WTC11 (cell line): Measurements from ENCODE around the gene CCDC80. TPM values are rescaled to one million over a fixed set of nuclear protein-coding genes. Genes with fewer than 3 reads are reported as not detected.

ENCODE experiments used
- ATAC-seq: fragments of 200-7000 bp; cut with Tn5 transposase; 2 replicates; pipeline ENCODE4 v1.10.0; 2021; ENCODE audit warnings: mild to moderate bottlenecking, moderate library complexity
- CTCF ChIA-PET: fragments of 300-600 bp; sonication (Branson Sonifier 250); formaldehyde crosslinking; loops from one replicate; lab custom pipeline; 2021; ENCODE audit warnings: antibody characterized with exemption; lab: Charles Lee
- POLR2A ChIA-PET: fragments of 350-600 bp; sonication (Branson Sonifier 250); formaldehyde crosslinking; loops from one replicate; lab custom pipeline; 2021; ENCODE audit warnings: antibody characterized with exemption; lab: Charles Lee
- DNase-seq: peaks from one replicate; pipeline ENCODE4 v3.0.0; 2021; ENCODE audit warnings: low spot score
- H3K27ac Mint-ChIP-seq: 2 replicates; pipeline ENCODE4 v1.8.0; 2021; ENCODE audit warnings: mixed read lengths
- H3K27me3 Mint-ChIP-seq: 2 replicates; pipeline ENCODE4 v1.8.0; 2021; ENCODE audit warnings: low read depth, mild to moderate bottlenecking, moderate library complexity, mixed read lengths
- H3K36me3 Mint-ChIP-seq: 2 replicates; pipeline ENCODE4 v1.8.0; 2021; ENCODE audit warnings: mixed read lengths
- H3K4me1 Mint-ChIP-seq: 2 replicates; pipeline ENCODE4 v1.8.0; 2022; ENCODE audit warnings: mixed read lengths
- H3K4me3 Mint-ChIP-seq: 2 replicates; pipeline ENCODE4 v1.8.0; 2021; ENCODE audit warnings: mild to moderate bottlenecking, moderate library complexity, mixed read lengths
- H3K9me3 Mint-ChIP-seq: 2 replicates; pipeline ENCODE4 v1.8.0; 2021; ENCODE audit warnings: mixed read lengths
- ARID4B ChIP-seq: sonication (generic); formaldehyde crosslinking; IDR thresholded peaks from 2 replicates; pipeline ENCODE4 v1.8.0; 2023; ENCODE audit warnings: missing genetic modification reagents, mild to moderate bottlenecking, borderline replicate concordance
- PRRX2 ChIP-seq: fragments of 250-450 bp; sonication (Bioruptor Pico); IDR thresholded peaks from 2 replicates; pipeline ENCODE4 v1.8.0; 2021; ENCODE audit warnings: mild to moderate bottlenecking
- TCF7 ChIP-seq: sonication (generic); formaldehyde crosslinking; IDR thresholded peaks from 2 replicates; pipeline ENCODE4 v1.8.0; 2022; ENCODE audit warnings: mild to moderate bottlenecking, low read depth, missing genetic modification reagents, moderate library complexity
- ZNF138 ChIP-seq: sonication (generic); formaldehyde crosslinking; conservative IDR thresholded peaks from 2 replicates; pipeline ENCODE4 v1.8.1; 2022; ENCODE audit warnings: mild to moderate bottlenecking, moderate library complexity, missing genetic modification reagents
- ZNF416 ChIP-seq: fragments of 250-450 bp; sonication (Bioruptor Pico); IDR thresholded peaks from 2 replicates; pipeline ENCODE4 v1.9.0; 2021; ENCODE audit warnings: mild to moderate bottlenecking, inconsistent platforms
- ZNF512 ChIP-seq: sonication (generic); formaldehyde crosslinking; IDR thresholded peaks from 2 replicates; pipeline ENCODE4 v1.8.1; 2022; ENCODE audit warnings: missing genetic modification reagents, borderline replicate concordance
- total RNA-seq: library from RNA; stranded (reverse); gene quantifications from 3 replicates; pipeline ENCODE4 v1.2.3, GENCODE V29; 2021
- TF ChIP-seq, protein P1 (sequence below): sonication (generic); formaldehyde crosslinking; IDR thresholded peaks from 2 replicates; pipeline ENCODE4 v1.8.0; 2023; ENCODE audit warnings: missing genetic modification reagents
- TF ChIP-seq, protein P2 (sequence below): sonication (generic); formaldehyde crosslinking; IDR thresholded peaks from 2 replicates; pipeline ENCODE4 v1.8.0; 2022; ENCODE audit warnings: mild to moderate bottlenecking, missing genetic modification reagents
- TF ChIP-seq, protein P3 (sequence below): sonication (generic); formaldehyde crosslinking; IDR thresholded peaks from 2 replicates; pipeline ENCODE4 v1.8.1; 2023; ENCODE audit warnings: mild to moderate bottlenecking, missing genetic modification reagents
- TF ChIP-seq, protein P4 (sequence below): sonication (generic); formaldehyde crosslinking; IDR thresholded peaks from 2 replicates; pipeline ENCODE4 v1.8.1; 2022; ENCODE audit warnings: low read depth, missing genetic modification reagents, borderline replicate concordance
- TF ChIP-seq, protein P5 (sequence below): fragments of 250-450 bp; sonication (Bioruptor Pico); IDR thresholded peaks from 2 replicates; pipeline ENCODE4 v2.1.2; 2022; ENCODE audit warnings: mild to moderate bottlenecking, moderate library complexity

The CCDC80 gene
- total RNA-seq, 1 experiment from 2014 or later = 10.9 TPM

GRCh38 chr3:112675349-112675748 lies 34.4 kb upstream of the CCDC80 start:
- peaks cover 24% of the 10 kb centered on the region for H3K4me1 Mint-ChIP-seq
- peaks cover 3% of the 10 kb centered on the region; the same call in 1 of the 2 replicates for H3K9me3 Mint-ChIP-seq
- ATAC-seq (no peak), DNase-seq (no peak)
- ChIA-PET POLR2A (no interaction called here), CTCF (no interaction called here)
- H3K27ac Mint-ChIP-seq = peak overlapping the region; percentile 2; the same call in 1 of the 2 replicates
- H3K4me3 Mint-ChIP-seq = no peak overlapping the region
- no peaks in the 10 kb centered on the region for H3K27me3 Mint-ChIP-seq
- no peaks in the 10 kb centered on the region for H3K36me3 Mint-ChIP-seq
- TF ChIP-seq ZNF416 (CRISPR knock-in tag) (no peak), PRRX2 (no peak), TCF7 (CRISPR knock-in tag) (no peak), ARID4B (CRISPR knock-in tag) (no peak), ZNF512 (CRISPR knock-in tag) (no peak), ZNF138 (CRISPR knock-in tag) (no peak)
- TF ChIP-seq, protein P1, sequence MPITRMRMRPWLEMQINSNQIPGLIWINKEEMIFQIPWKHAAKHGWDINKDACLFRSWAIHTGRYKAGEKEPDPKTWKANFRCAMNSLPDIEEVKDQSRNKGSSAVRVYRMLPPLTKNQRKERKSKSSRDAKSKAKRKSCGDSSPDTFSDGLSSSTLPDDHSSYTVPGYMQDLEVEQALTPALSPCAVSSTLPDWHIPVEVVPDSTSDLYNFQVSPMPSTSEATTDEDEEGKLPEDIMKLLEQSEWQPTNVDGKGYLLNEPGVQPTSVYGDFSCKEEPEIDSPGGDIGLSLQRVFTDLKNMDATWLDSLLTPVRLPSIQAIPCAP = no peak
- TF ChIP-seq, protein P2, sequence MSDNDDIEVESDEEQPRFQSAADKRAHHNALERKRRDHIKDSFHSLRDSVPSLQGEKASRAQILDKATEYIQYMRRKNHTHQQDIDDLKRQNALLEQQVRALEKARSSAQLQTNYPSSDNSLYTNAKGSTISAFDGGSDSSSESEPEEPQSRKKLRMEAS (CRISPR knock-in tag) = no peak
- TF ChIP-seq, protein P3, sequence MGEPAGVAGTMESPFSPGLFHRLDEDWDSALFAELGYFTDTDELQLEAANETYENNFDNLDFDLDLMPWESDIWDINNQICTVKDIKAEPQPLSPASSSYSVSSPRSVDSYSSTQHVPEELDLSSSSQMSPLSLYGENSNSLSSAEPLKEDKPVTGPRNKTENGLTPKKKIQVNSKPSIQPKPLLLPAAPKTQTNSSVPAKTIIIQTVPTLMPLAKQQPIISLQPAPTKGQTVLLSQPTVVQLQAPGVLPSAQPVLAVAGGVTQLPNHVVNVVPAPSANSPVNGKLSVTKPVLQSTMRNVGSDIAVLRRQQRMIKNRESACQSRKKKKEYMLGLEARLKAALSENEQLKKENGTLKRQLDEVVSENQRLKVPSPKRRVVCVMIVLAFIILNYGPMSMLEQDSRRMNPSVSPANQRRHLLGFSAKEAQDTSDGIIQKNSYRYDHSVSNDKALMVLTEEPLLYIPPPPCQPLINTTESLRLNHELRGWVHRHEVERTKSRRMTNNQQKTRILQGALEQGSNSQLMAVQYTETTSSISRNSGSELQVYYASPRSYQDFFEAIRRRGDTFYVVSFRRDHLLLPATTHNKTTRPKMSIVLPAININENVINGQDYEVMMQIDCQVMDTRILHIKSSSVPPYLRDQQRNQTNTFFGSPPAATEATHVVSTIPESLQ = no peak
- TF ChIP-seq, protein P4, sequence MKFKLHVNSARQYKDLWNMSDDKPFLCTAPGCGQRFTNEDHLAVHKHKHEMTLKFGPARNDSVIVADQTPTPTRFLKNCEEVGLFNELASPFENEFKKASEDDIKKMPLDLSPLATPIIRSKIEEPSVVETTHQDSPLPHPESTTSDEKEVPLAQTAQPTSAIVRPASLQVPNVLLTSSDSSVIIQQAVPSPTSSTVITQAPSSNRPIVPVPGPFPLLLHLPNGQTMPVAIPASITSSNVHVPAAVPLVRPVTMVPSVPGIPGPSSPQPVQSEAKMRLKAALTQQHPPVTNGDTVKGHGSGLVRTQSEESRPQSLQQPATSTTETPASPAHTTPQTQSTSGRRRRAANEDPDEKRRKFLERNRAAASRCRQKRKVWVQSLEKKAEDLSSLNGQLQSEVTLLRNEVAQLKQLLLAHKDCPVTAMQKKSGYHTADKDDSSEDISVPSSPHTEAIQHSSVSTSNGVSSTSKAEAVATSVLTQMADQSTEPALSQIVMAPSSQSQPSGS (CRISPR knock-in tag) = no peak
- TF ChIP-seq, protein P5, sequence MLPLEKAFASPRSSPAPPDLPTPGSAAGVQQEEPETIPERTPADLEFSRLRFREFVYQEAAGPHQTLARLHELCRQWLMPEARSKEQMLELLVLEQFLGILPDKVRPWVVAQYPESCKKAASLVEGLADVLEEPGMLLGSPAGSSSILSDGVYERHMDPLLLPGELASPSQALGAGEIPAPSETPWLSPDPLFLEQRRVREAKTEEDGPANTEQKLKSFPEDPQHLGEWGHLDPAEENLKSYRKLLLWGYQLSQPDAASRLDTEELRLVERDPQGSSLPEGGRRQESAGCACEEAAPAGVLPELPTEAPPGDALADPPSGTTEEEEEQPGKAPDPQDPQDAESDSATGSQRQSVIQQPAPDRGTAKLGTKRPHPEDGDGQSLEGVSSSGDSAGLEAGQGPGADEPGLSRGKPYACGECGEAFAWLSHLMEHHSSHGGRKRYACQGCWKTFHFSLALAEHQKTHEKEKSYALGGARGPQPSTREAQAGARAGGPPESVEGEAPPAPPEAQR (CRISPR knock-in tag) = no peak
